NCI-H2227 treated with DMSO at 0.1 percent for 48 hours (cell line): ENCODE data around the gene DLGAP1.

Experiments used
- DNase-seq: peaks from one replicate; lab custom pipeline; 2025; lab: John Stamatoyannopoulos, UW

Gene DLGAP1

GRCh38 chr18:3932276-3932675 lies 522.8 kb downstream of the DLGAP1 start:
- no peak for DNase-seq

- no peak for DNase-seq
Observed at GRCh38 chr18:3931542-3932112, 523.5 kb downstream of the DLGAP1 start.

GRCh38 chr18:3931013-3931315 lies 524.1 kb downstream of the DLGAP1 start:
- no peak for DNase-seq

GRCh38 chr18:3930126-3931012 lies 524.7 kb downstream of the DLGAP1 start:
- no peak for DNase-seq

- no peak for DNase-seq
Observed at GRCh38 chr18:3924455-3924854, 530.7 kb downstream of the DLGAP1 start.

- DNase-seq, result no peak
Observed at GRCh38 chr18:3923750-3924149, 531.4 kb downstream of the DLGAP1 start.

- no peak for DNase-seq
Observed at GRCh38 chr18:3921826-3922225, 533.3 kb downstream of the DLGAP1 start.

- no peak for DNase-seq
Observed at GRCh38 chr18:3920832-3921231, 534.3 kb downstream of the DLGAP1 start.

GRCh38 chr18:3919396-3920061 lies 535.6 kb downstream of the DLGAP1 start:
- no peak for DNase-seq

GRCh38 chr18:3916082-3916481 lies 539.0 kb downstream of the DLGAP1 start:
- no peak for DNase-seq

GRCh38 chr18:3914833-3915610 lies 540.1 kb downstream of the DLGAP1 start:
- DNase-seq, result no peak

GRCh38 chr18:3914109-3914508 lies 541.0 kb downstream of the DLGAP1 start:
- no peak for DNase-seq

GRCh38 chr18:3912705-3913104 lies 542.4 kb downstream of the DLGAP1 start:
- no peak for DNase-seq

GRCh38 chr18:3911413-3911812 lies 543.7 kb downstream of the DLGAP1 start:
- no peak for DNase-seq

GRCh38 chr18:3910512-3910911 lies 544.6 kb downstream of the DLGAP1 start:
- DNase-seq, result no peak

- no peak for DNase-seq
Observed at GRCh38 chr18:3907955-3908354, 547.2 kb downstream of the DLGAP1 start.

GRCh38 chr18:3906116-3906750 lies 548.9 kb downstream of the DLGAP1 start:
- no peak for DNase-seq

GRCh38 chr18:3903337-3903736 lies 551.8 kb downstream of the DLGAP1 start:
- no peak for DNase-seq

- DNase-seq, result no peak
Observed at GRCh38 chr18:3902676-3903075, 552.4 kb downstream of the DLGAP1 start.

GRCh38 chr18:3901811-3902210 lies 553.3 kb downstream of the DLGAP1 start:
- DNase-seq, result no peak

GRCh38 chr18:3901042-3901441 lies 554.1 kb downstream of the DLGAP1 start:
- DNase-seq, result no peak

GRCh38 chr18:3900327-3900726 lies 554.8 kb downstream of the DLGAP1 start:
- no peak for DNase-seq
